Fibroblast of lung (primary cell): ENCODE results near the gene SETBP1.

Experiments used
- CTCF ChIP-seq, 2 donors: IDR thresholded peaks in 1 of 2; conservative IDR thresholded peaks in 1 of 2; 1 replicate in 1 of 2; 2 replicates in 1 of 2; pipeline ENCODE4 v1.5.1; 2011 to 2012; ENCODE audit warnings: low read length in 2 of 2, control low read depth in 1 of 2, inconsistent platforms in 1 of 2, low read depth in 1 of 2, mild to moderate bottlenecking in 1 of 2
- EZH2 ChIP-seq: IDR thresholded peaks from 2 replicates; pipeline ENCODE4 v1.5.1; 2012; ENCODE audit warnings: low read length, control low read depth, mild to moderate bottlenecking; ENCODE audit errors: missing control alignments

GRCh38 chr18:44838971-44839666 is 158.4 kb downstream of the SETBP1 start:
- no peak for TF ChIP-seq CTCF (conservative IDR thresholded peaks at IDR 0.05 in 1 of 2, IDR thresholded peaks at IDR 0.05 in 1 of 2; ENCODE audit: low read depth in 1 of 2, low read length in 2 of 2)
- TF ChIP-seq EZH2 = no peak
